DND-41 (cell line): ENCODE data around the gene PLEKHM1.
A peak's percentile ranks its signal among the peaks of the same experiment; 100 is the strongest.
"Not testable (repeated sequence)": the region's sequence is repeated elsewhere in the genome, so short reads cannot be mapped to it uniquely, and the experiment has no call there.

ENCODE experiments used
- ATAC-seq: fragments of 200-7000 bp; cut with Tn5 transposase; 3 replicates; pipeline ENCODE4 v1.9.1; 2021; ENCODE audit warnings: low read depth; ENCODE audit not compliant: insufficient read depth
- DNase-seq: peaks from one replicate; pipeline ENCODE4 v3.0.0-alpha.2; 2020
- H2AFZ ChIP-seq: 2 replicates; pipeline ENCODE4 v1.6.0; 2012; ENCODE audit warnings: low read depth, low read length
- H3K27ac ChIP-seq: 2 replicates; pipeline ENCODE4 v1.5.1; 2012; ENCODE audit warnings: low read length, inconsistent platforms
- H3K27me3 ChIP-seq: fragments of 200-600 bp; sonication (generic); 2 replicates; pipeline ENCODE4 v1.6.0; 2012; ENCODE audit warnings: low read length, mild to moderate bottlenecking, inconsistent platforms; ENCODE audit not compliant: insufficient read depth, poor library complexity
- H3K36me3 ChIP-seq: 2 replicates; pipeline ENCODE4 v1.5.1; 2012; ENCODE audit warnings: low read length, inconsistent platforms; ENCODE audit not compliant: insufficient read depth
- H3K4me1 ChIP-seq: 2 replicates; pipeline ENCODE4 v1.5.1; 2012; ENCODE audit warnings: mild to moderate bottlenecking, low read length; ENCODE audit not compliant: insufficient read depth
- H3K4me2 ChIP-seq: 2 replicates; pipeline ENCODE4 v1.6.0; 2012; ENCODE audit warnings: mild to moderate bottlenecking, moderate library complexity, low read length, inconsistent platforms; ENCODE audit not compliant: insufficient read depth
- H3K4me3 ChIP-seq, 2 experiments: fragments of 200-600 bp in 1 of 2; shearing (Covaris generic) in 1 of 2; 2 replicates each; pipeline ENCODE4 v1.5.1; 2012 to 2016; ENCODE audit warnings: inconsistent platforms in 2 of 2, low read length in 2 of 2, mild to moderate bottlenecking in 2 of 2, low read depth in 1 of 2, moderate library complexity in 1 of 2
- H3K79me2 ChIP-seq: 2 replicates; pipeline ENCODE4 v1.6.0; 2012; ENCODE audit warnings: low read length, inconsistent platforms; ENCODE audit not compliant: insufficient read depth
- H3K9ac ChIP-seq: 2 replicates; pipeline ENCODE4 v1.6.0; 2012; ENCODE audit warnings: low read depth, mild to moderate bottlenecking, inconsistent platforms, low read length, moderate library complexity
- H3K9me3 ChIP-seq: 2 replicates; pipeline ENCODE4 v1.5.1; 2012; ENCODE audit warnings: low read length, moderate library complexity, mild to moderate bottlenecking, inconsistent platforms; ENCODE audit not compliant: insufficient read depth, severe bottlenecking
- H4K20me1 ChIP-seq: 2 replicates; pipeline ENCODE4 v1.6.0; 2012; ENCODE audit warnings: low read length; ENCODE audit not compliant: insufficient read depth

PLEKHM1 gene

GRCh38 chr17:45483177-45483576, 7.3 kb downstream of the PLEKHM1 start:
- H3K4me3 ChIP-seq, H4K20me1 ChIP-seq, ATAC-seq, H3K4me2 ChIP-seq, H3K79me2 ChIP-seq, DNase-seq, H3K4me1 ChIP-seq, H3K27ac ChIP-seq, H2AFZ ChIP-seq, H3K9ac ChIP-seq, H3K9me3 ChIP-seq, H3K36me3 ChIP-seq, H3K27me3 ChIP-seq: not testable (repeated sequence)

GRCh38 chr17:45482317-45482716, 8.2 kb downstream of the PLEKHM1 start:
- ATAC-seq, DNase-seq, H3K27ac ChIP-seq, H4K20me1 ChIP-seq, H3K9ac ChIP-seq, H2AFZ ChIP-seq, H3K4me2 ChIP-seq, H3K4me1 ChIP-seq, H3K36me3 ChIP-seq, H3K4me3 ChIP-seq, H3K27me3 ChIP-seq, H3K79me2 ChIP-seq, H3K9me3 ChIP-seq: not testable (repeated sequence)

- H3K4me1 ChIP-seq, H3K27me3 ChIP-seq, H3K9ac ChIP-seq, H3K4me2 ChIP-seq, H3K79me2 ChIP-seq, H2AFZ ChIP-seq, H3K27ac ChIP-seq, H3K4me3 ChIP-seq, DNase-seq, ATAC-seq, H3K9me3 ChIP-seq, H4K20me1 ChIP-seq: not testable (repeated sequence)
- peaks cover 35% of the 10 kb centered on the region for H3K36me3 ChIP-seq
Measured at GRCh38 chr17:45475436-45475835, 15.1 kb downstream of the PLEKHM1 start.

DNA sequence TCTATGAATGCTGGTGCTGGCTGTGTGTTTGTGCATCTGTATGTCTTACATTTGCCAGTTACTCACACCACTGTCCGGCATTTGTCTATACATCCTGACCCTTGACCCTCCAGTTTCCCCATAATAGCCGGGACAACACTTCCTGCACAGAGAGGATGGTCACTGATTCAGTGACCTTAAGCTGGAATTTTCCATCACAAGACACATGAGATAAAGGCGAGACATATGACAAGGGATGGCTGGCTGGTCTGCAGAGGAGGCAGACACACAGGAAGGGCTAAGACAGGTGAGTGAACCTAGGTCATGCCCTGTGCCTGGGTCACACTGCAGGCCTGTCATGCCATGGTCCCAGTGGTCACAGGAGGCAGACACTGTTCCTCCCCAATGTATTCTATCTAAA, 18.3 kb downstream of the PLEKHM1 start:
- not testable (repeated sequence) for DNase-seq, H4K20me1 ChIP-seq

GRCh38 chr17:45469204-45469563, 21.3 kb downstream of the PLEKHM1 start:
- H3K27ac ChIP-seq, H3K4me2 ChIP-seq, H3K4me3 ChIP-seq, H3K9me3 ChIP-seq, DNase-seq, H3K9ac ChIP-seq, H3K27me3 ChIP-seq, H2AFZ ChIP-seq, H4K20me1 ChIP-seq, H3K4me1 ChIP-seq, H3K79me2 ChIP-seq, ATAC-seq: not testable (repeated sequence)
- H3K36me3 ChIP-seq: peaks cover 11% of the 10 kb centered on the region

More for the DNA sequence above, 18.3 kb downstream of the PLEKHM1 start:
- H3K4me1 ChIP-seq, ATAC-seq, H3K9me3 ChIP-seq, H3K9ac ChIP-seq, H3K27me3 ChIP-seq, H3K79me2 ChIP-seq, H3K27ac ChIP-seq, H2AFZ ChIP-seq, H3K4me3 ChIP-seq, H3K4me2 ChIP-seq: not testable (repeated sequence)
- H3K36me3 ChIP-seq: peaks cover 31% of the 10 kb centered on the region

GRCh38 chr17:45468293-45469203, 22.0 kb downstream of the PLEKHM1 start:
- H3K4me1 ChIP-seq, H3K27ac ChIP-seq, H3K9me3 ChIP-seq, H3K4me3 ChIP-seq, ATAC-seq, H3K4me2 ChIP-seq, H3K9ac ChIP-seq, H3K79me2 ChIP-seq, DNase-seq, H4K20me1 ChIP-seq, H2AFZ ChIP-seq, H3K27me3 ChIP-seq: not testable (repeated sequence)
- peaks cover 10% of the 10 kb centered on the region for H3K36me3 ChIP-seq

- DNase-seq (peak; percentile 33), ATAC-seq (peak; percentile 79)
- H3K27ac ChIP-seq, H3K4me1 ChIP-seq, H3K9me3 ChIP-seq, H3K4me2 ChIP-seq, H2AFZ ChIP-seq, H3K4me3 ChIP-seq, H4K20me1 ChIP-seq, H3K27me3 ChIP-seq, H3K36me3 ChIP-seq, H3K79me2 ChIP-seq, H3K9ac ChIP-seq: not testable (repeated sequence)
Measured at GRCh38 chr17:45461524-45462327, 28.8 kb downstream of the PLEKHM1 start.

- H3K4me1 ChIP-seq, H3K4me2 ChIP-seq, H4K20me1 ChIP-seq, H3K27ac ChIP-seq, DNase-seq, ATAC-seq, H3K79me2 ChIP-seq, H3K4me3 ChIP-seq, H3K36me3 ChIP-seq, H3K9ac ChIP-seq, H2AFZ ChIP-seq, H3K9me3 ChIP-seq, H3K27me3 ChIP-seq: not testable (repeated sequence)
Measured at GRCh38 chr17:45460422-45460821, 30.1 kb downstream of the PLEKHM1 start.
